Stimulated activated CD8-positive, alpha-beta memory T cell treated with anti-CD3 and anti-CD28 coated beads, Interleukin-12 subunit alpha, Interleukin-12 subunit beta, amount 100 ng/mL, for 24 hours (primary cell): Measurements from ENCODE around the gene TOM1L2.

Experiments
- DNase-seq: peaks from one replicate; pipeline ENCODE4 v3.0.0-alpha.2; 2020; ENCODE audit errors: extremely low read depth

Gene TOM1L2

GRCh38 chr17:17994271-17995069 lies 22.3 kb upstream of the TOM1L2 start:
- no peak for DNase-seq

GRCh38 chr17:17993852-17994251 lies 21.7 kb upstream of the TOM1L2 start:
- DNase-seq: no peak

DNA sequence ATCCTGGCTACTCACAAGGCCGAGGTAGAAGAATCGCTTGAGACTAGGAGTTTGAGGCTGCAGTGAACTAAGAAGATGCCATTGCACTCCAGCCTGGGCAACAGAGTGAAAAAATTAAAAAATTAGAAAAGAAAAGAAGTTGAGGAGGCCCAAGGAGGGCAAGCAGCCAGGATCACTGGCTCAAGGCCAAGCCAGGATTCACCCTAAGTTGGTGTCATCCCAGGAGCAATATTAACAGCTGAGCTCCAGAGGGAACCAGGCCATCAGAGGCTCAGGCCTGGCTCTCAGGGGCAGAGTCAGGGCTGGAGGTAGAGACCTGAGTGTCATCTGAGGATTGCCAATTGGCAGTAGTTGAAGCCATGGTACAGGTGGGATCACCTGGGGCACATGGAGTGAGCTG lies 21.2 kb upstream of the TOM1L2 start:
- DNase-seq: no peak

DNA sequence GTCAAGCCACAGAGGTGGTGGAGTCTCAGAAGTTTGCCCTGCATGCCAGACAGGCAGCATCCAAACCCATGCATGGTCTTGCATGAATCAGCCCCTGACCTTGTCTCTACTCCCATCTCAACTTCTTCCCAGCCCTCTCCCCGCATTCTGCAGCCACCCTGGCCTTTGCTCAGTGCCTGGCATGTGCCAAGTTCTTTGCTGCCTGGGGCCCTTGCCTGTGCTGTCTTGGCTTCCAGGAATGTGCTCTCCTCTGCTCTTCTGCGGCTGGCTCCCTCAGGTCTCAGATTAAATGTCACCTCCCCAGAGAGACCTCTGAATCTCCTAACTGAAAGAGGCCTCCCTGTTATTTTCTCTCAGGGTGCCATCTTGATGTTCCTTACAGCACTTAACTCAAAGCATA lies 18.1 kb upstream of the TOM1L2 start:
- DNase-seq: no peak

GRCh38 chr17:17989618-17990017 lies 17.4 kb upstream of the TOM1L2 start:
- no peak for DNase-seq

GRCh38 chr17:17989081-17989480 lies 16.9 kb upstream of the TOM1L2 start:
- DNase-seq: no peak

- DNase-seq: no peak
Observed at GRCh38 chr17:17988427-17988945, 16.3 kb upstream of the TOM1L2 start.

GRCh38 chr17:17987901-17988300 lies 15.7 kb upstream of the TOM1L2 start:
- DNase-seq: no peak

DNA sequence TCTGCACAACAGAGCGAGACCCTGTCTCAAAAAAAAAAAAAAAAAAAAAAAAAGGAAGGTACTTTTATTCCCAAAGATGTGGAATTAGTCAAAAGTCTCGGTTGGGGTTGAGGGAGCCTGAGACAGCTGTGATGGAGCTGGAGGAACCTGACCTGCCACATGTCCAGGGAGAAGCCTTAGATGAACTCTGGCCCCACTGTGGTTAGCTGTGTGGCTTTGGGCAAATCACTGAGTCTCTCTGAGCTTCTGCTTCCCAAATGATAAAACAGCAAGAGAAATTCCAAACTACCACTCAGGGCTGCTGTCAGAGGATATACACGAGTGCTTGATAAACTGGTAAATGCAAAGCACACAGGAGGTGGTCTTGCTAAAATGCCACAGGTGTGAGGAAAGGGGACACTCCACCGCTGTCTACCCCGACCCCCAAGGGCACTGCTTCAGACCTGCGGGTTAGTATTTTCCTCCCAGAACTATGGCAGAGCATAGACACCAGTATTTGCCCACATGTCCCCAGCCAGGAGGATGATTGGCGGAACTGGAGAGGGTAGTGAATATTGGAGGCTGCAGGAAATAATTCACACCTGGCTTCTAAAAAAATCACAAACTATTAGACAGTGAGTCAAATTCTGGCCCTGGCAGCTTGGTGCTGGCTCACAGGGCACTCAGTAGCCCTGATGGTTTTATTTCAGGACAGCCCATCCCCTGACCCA lies 15.1 kb upstream of the TOM1L2 start:
- no peak for DNase-seq

DNA sequence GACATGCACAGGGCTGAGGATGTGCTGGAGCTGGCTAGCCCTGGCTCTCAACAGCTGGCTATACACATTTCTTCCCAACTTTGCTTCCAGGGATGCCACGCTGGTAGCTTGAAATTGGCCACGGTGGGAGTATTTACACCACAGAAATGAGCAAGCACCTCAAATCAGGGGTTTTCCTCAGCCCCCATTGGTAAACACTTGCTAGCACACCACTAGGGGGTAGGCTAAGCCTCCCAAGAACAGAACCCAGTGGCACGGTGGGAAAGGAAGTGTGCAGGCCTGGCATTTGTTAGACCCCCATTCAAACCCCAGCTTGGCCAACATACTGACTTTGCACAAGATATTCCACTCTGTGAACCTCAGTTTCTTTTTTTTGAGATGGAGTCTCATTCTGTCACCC lies 13.4 kb upstream of the TOM1L2 start:
- no peak for DNase-seq

- no peak for DNase-seq
Observed at GRCh38 chr17:17985153-17985552, 13.0 kb upstream of the TOM1L2 start.

DNA sequence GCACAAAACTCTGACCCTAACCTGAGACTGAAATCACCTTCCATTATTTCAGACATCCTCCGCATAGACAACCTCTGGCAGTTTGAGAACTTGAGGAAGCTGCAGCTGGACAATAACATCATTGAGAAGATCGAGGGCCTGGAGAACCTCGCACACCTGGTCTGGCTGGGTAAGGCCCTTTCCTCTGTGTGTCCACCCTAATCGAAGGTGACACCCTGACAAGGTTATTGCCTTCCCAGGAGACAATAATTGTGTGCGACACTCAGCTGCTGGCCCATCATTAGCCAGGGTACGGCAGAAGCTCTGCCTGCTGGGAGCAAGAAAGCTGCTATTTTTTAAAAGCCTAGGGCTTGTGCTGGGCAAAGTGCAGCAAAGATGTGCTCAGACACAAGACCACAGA lies 11.6 kb upstream of the TOM1L2 start:
- DNase-seq: no peak

DNA sequence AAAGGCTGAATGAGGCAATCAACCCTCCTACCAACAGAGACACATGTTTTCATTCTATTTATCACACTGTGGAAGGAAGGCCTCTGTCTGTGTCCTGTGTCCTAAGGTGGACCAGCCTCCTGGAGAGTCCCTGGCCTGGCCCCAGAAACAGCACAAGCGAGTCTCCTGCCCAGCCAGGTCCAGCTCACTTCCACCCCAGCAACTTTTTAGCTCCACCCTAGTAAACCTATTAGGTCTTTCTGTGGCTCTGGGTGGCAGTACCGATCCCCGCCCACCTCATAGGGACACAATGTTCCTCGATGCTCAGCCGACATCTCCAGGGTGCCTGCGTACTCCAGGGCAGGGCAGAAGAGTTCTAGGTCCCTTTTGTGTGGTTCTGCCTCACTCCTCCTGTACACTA lies 11.2 kb upstream of the TOM1L2 start:
- no peak for DNase-seq

GRCh38 chr17:17982801-17983200 lies 10.6 kb upstream of the TOM1L2 start:
- no peak for DNase-seq

- DNase-seq: no peak
Observed at GRCh38 chr17:17981330-17981729, 9.1 kb upstream of the TOM1L2 start.

DNA sequence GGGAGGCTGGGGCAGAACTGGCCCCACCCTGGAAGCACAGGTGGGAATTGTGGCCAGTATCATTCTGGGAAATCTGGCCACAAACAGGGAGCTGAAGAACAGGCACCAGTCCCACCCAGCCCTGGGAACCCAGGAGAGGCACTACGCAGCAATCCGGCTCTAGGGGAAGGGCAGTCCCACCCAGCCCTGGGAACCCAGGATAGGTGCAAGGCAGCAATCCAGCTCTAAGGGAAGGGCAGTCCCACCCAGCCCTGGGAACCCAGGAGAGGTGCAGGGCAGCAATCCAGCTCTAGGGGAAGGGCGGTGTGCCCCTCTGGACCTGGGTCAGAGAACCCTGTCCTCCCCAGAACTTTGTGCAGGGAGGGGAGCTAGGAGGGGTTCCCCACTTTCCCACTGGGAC lies 7.6 kb upstream of the TOM1L2 start:
- DNase-seq: no peak

- DNase-seq: no peak
Observed at GRCh38 chr17:17978481-17979424, 6.6 kb upstream of the TOM1L2 start.

DNA sequence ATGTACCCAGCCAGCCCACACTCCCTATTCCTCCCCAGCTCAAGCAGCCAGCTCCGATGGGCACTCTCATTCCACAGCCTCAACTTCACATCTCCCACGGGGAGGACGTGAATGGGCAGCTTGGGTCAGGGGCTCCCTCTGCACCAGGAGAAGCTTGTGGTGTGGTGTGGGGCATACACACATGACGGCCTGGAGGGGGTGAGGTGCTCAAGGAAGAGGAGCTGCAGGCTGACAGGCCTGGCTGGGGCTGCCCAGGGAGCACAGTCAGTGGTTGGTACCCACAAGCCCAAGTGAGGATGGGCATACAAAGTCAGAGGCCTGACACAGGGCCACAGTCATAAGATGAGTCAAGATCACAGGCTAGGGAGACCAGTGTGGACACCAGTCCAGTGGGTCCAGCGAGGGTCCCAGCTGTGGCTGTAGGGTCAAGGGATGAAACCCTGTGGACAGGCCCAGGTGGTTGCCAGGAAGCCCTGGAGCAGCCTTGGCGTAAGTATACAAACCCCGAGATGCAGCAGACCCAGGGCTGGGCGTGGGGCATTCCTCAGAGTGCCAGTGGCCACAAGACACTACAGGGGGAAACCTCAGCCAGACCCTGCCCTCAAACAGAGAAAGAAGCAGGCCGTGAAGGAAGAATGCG lies 4.9 kb upstream of the TOM1L2 start:
- DNase-seq: no peak

DNA sequence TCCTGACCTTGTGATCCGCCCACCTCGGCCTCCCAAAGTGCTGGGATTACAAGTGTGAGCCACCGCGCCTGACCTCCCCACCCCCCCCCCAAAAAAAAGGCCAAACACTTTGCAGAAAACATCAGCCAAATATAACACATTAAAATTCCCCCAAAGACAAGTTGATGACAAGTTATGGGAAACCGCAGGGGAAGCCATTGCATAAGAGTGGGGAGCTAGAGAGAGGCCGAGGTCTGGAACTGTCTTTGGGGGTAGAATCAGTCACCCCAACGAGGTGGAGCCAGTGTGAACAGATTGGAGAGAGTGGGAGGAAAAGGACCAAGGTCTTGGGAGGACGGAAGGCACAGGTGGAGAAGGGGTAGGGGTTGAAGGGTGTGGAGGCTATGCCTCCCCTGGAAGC lies 3.2 kb upstream of the TOM1L2 start:
- no peak for DNase-seq

GRCh38 chr17:17972952-17973254 lies 703 bp upstream of the TOM1L2 start:
- DNase-seq: no peak

DNA sequence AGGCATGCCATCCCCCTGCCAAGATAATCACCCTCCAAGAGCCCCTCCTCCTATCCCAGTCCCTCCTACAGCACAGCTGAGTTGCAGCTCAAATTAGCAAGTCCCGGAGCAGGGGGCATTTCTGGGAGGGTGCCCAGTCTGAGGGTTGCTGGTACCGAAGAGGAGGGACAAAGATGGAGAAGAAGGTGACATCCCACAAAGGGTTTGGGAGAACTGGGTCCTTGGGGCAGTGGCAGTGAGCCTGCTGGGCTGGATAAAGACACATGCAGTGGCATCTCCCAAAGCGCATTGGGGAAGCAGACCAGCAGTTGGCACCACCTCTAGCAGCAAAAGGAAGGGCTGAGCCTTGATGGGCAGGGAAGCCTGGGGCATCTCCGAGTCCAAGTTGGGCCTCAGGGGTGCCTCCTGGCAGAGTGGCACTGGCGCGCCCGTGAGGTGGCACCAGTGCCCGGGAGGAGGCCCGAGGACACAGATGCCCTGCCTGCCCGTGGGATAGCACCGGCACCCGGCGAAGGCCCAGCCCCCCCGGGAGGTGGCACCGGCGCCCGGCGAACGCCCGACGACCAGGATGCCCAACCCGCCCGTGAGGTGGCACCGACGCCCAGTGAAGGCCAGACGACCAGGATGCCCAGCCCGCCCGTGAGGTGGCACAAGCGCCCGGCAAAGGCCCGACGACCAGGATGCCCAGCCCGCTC lies 622 bp downstream of the TOM1L2 start:
- no peak for DNase-seq
